Measurements from ENCODE around the gene B9D2.

B9D2 gene

DNA sequence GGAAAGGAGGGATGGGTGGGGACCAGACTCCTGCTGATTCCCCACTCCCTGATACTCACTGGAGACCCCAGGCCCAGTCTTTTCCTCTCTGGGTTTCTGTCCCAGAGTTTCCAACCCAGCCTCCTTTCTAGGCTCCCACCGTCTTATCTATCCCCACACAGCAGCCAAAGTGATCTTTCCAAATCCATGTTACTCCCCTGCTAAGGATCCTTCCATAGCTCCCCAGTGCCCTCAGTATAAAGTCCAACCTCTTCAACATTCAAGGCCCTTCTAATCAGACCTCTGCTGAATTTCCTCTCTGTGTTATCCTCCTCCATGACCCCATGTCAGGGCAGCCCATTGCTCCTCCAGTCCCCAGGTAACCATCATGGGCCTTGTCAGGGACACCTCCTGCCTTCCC lies 8.9 kb downstream of the B9D2 start:
- ATAC-seq (ENCODE audit: insufficient read depth, low read depth) = no peak
- H3K9me3 ChIP-seq (ENCODE audit: insufficient read depth, low read length, severe bottlenecking) = no peaks in the 10 kb centered on the region

GRCh38 chr19:41354343-41354953 lies 9.5 kb downstream of the B9D2 start:
- Histone ChIP-seq H3K9me3 (ENCODE audit: insufficient read depth, low read length, severe bottlenecking) (no peaks in the 10 kb centered on the region), H3K4me2 (ENCODE audit: insufficient read depth, low read length) (peak overlapping the region; percentile 78), H3K79me2 (ENCODE audit: insufficient read depth, low read length) (peaks cover 49% of the 10 kb centered on the region), H3K4me1 (ENCODE audit: insufficient read depth, low read length) (peaks cover 35% of the 10 kb centered on the region), H4K20me1 (ENCODE audit: insufficient read depth, low read length) (peaks cover 42% of the 10 kb centered on the region), H3K27ac (ENCODE audit: low read length) (peak overlapping the region; percentile 66), H3K36me3 (ENCODE audit: insufficient read depth, low read length) (peaks cover 10% of the 10 kb centered on the region; the same call in 1 of the 2 replicates), H3K27me3 (ENCODE audit: insufficient read depth, low read length, poor library complexity) (no peaks in the 10 kb centered on the region), H3K4me3 (ENCODE audit: low read depth in 1 of 2, low read length in 2 of 2) (peak overlapping the region; percentile 93 to 95; a peak in 3 of 4 replicates), H3K9ac (ENCODE audit: low read depth, low read length) (peak overlapping the region; percentile 97), H2AFZ (ENCODE audit: low read depth, low read length) (peak overlapping the region; percentile 13; the same call in 1 of the 2 replicates)
- ATAC-seq (ENCODE audit: insufficient read depth, low read depth) (no peak), DNase-seq (no peak)
- no peak for TF ChIP-seq EZH2 (IDR thresholded peaks at IDR 0.05; ENCODE audit: borderline replicate concordance, low read depth, low read length, severe bottlenecking)
- TF ChIP-seq, protein P1, sequence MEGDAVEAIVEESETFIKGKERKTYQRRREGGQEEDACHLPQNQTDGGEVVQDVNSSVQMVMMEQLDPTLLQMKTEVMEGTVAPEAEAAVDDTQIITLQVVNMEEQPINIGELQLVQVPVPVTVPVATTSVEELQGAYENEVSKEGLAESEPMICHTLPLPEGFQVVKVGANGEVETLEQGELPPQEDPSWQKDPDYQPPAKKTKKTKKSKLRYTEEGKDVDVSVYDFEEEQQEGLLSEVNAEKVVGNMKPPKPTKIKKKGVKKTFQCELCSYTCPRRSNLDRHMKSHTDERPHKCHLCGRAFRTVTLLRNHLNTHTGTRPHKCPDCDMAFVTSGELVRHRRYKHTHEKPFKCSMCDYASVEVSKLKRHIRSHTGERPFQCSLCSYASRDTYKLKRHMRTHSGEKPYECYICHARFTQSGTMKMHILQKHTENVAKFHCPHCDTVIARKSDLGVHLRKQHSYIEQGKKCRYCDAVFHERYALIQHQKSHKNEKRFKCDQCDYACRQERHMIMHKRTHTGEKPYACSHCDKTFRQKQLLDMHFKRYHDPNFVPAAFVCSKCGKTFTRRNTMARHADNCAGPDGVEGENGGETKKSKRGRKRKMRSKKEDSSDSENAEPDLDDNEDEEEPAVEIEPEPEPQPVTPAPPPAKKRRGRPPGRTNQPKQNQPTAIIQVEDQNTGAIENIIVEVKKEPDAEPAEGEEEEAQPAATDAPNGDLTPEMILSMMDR (IDR thresholded peaks at IDR 0.05; ENCODE audit: borderline replicate concordance, extremely low read depth, low read length, poor library complexity, severe bottlenecking) = no peak

More for the DNA sequence above, 8.9 kb downstream of the B9D2 start:
- DNase-seq = no peak
- TF ChIP-seq, protein P1 (IDR thresholded peaks at IDR 0.05; ENCODE audit: borderline replicate concordance, extremely low read depth, low read length, poor library complexity, severe bottlenecking) = no peak
- TF ChIP-seq EZH2 (IDR thresholded peaks at IDR 0.05; ENCODE audit: borderline replicate concordance, low read depth, low read length, severe bottlenecking) = no peak
- H3K4me2 ChIP-seq (ENCODE audit: insufficient read depth, low read length) = peak overlapping the region; percentile 78; the same call in 1 of the 2 replicates
- no peak overlapping the region for H3K9ac ChIP-seq (ENCODE audit: low read depth, low read length)
- H2AFZ ChIP-seq (ENCODE audit: low read depth, low read length) = no peak overlapping the region
- peaks cover 43% of the 10 kb centered on the region for H3K79me2 ChIP-seq (ENCODE audit: insufficient read depth, low read length)
- H3K4me3 ChIP-seq (ENCODE audit: low read depth in 1 of 2, low read length in 2 of 2) = no peak overlapping the region
- peaks cover 10% of the 10 kb centered on the region; the same call in 1 of the 2 replicates for H3K36me3 ChIP-seq (ENCODE audit: insufficient read depth, low read length)
- H3K27ac ChIP-seq (ENCODE audit: low read length) = no peak overlapping the region
- H3K27me3 ChIP-seq (ENCODE audit: insufficient read depth, low read length, poor library complexity) = no peaks in the 10 kb centered on the region
- H4K20me1 ChIP-seq (ENCODE audit: insufficient read depth, low read length) = peaks cover 36% of the 10 kb centered on the region
- peaks cover 30% of the 10 kb centered on the region for H3K4me1 ChIP-seq (ENCODE audit: insufficient read depth, low read length)

DNA sequence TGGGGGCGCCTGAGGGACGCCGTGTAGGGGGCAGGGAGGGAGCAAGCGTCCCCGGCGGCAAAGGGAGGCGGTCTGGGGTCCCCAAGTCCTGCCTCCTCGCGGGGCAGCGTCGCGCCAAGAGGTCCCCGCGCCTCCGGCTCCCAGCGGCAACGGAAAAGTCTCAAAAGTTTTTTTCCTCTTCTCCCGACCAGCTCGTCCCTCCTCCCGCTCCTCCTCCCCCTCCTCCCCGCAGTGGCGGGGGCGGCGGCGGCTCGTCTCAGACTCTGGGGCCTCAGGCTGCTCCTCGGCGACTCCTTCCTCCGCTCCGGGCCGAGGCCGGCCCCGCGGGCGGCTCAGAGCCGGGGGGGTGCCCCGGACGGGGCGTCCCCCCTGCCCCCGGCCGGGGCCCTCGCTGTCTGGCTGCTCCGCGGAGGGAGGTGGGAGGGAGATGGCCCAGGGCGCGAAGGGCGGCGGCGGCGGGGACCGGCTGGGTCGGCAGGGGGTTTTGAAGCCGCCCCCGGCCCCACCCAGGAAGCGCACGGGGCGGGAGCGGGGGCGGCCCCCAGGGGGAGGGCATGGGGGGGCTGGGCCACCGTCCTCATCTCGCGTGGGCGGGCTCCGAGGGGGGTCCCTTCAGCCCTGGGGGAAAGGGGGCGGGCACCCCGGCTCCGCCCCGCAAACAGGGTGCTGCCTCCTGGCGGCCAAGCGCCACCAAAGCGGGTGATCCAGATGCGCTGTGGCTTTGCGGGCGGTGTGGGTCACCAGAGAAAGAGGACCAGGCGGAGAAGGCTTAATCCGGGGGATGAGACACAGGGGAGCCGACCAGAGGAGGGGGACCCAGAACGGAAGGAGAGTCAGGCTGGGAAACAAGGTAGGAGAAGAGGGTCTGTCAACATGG lies 10.2 kb downstream of the B9D2 start, which contains the start of gene TGFB1:
Gene TGFB1, minus strand, starts transcription at position 457 of the 877 bp plus-strand sequence. CDS start 878 bp downstream, outside the sequence.
- H3K27ac ChIP-seq (ENCODE audit: low read length) = peak within 1 kb of the TSS; percentile 87
- ATAC-seq (ENCODE audit: insufficient read depth, low read depth) = peak; percentile 71

More for the DNA sequence above, 10.2 kb downstream of the B9D2 start, which contains the start of gene TGFB1:
- Histone ChIP-seq H3K36me3 (ENCODE audit: insufficient read depth, low read length) (peaks cover 18% of the 10 kb centered on the region), H2AFZ (ENCODE audit: low read depth, low read length) (peak within 1 kb of the TSS; percentile 78), H3K9me3 (ENCODE audit: insufficient read depth, low read length, severe bottlenecking) (no peaks in the 10 kb centered on the region), H3K27me3 (ENCODE audit: insufficient read depth, low read length, poor library complexity) (no peaks in the 10 kb centered on the region), H3K9ac (ENCODE audit: low read depth, low read length) (peak within 1 kb of the TSS; percentile 97), H4K20me1 (ENCODE audit: insufficient read depth, low read length) (peaks cover 46% of the 10 kb centered on the region), H3K79me2 (ENCODE audit: insufficient read depth, low read length) (peaks cover 56% of the 10 kb centered on the region), H3K4me2 (ENCODE audit: insufficient read depth, low read length) (peak within 1 kb of the TSS; percentile 78), H3K4me3 (ENCODE audit: low read depth in 1 of 2, low read length in 2 of 2) (peak within 1 kb of the TSS; percentile 93 to 95), H3K4me1 (ENCODE audit: insufficient read depth, low read length) (peaks cover 43% of the 10 kb centered on the region)
- TF ChIP-seq EZH2 (IDR thresholded peaks at IDR 0.05; ENCODE audit: borderline replicate concordance, low read depth, low read length, severe bottlenecking) = no peak
- TF ChIP-seq, protein P1 (IDR thresholded peaks at IDR 0.05; ENCODE audit: borderline replicate concordance, extremely low read depth, low read length, poor library complexity, severe bottlenecking) = peak; percentile 93
- peak; percentile 92 for DNase-seq
